GM21515 (cell line): Measurements from ENCODE around the gene RASA1.
"Not testable (repeated sequence)": the region's sequence is repeated elsewhere in the genome, so short reads cannot be mapped to it uniquely, and the experiment has no call there.

Source experiments
- ATAC-seq: cut with Tn5 transposase; IDR thresholded peaks from one replicate; pipeline ENCODE4 v1.9.1; 2021; ENCODE audit not compliant: unreplicated experiment

Gene RASA1

DNA sequence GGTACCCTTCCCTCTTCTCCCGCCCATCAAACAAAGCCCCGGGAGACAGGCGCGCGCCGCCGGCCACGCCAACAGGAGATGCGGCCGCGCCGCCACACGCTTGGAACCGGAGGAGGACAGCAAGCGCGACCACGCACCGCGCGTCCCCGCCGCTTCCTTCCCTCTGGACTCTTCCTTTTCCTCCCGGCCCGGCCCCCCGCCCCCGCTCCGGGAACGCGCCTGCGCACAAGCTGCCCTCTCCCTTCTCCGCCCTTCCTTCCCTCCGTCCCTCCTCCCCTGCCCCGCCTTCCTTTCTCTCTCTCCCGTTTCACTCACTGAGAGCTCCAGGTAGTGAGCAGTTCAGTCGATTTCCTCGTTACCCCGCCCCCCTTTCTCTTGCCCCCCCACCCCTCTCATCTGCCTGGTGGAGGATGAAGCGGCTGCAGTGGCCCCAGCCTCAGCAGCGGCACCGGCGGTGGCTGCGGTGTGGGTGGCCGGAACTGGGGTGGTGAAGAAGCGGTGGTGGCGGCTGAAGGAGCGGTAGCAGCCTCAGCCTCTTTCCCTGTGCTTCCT lies at the start of gene RASA1:
RASA1 (plus strand) TSS at position 310 of the 552 bp plus-strand sequence. CDS start 569 bp downstream, outside the sequence.
- peak; percentile 52 for ATAC-seq

DNA sequence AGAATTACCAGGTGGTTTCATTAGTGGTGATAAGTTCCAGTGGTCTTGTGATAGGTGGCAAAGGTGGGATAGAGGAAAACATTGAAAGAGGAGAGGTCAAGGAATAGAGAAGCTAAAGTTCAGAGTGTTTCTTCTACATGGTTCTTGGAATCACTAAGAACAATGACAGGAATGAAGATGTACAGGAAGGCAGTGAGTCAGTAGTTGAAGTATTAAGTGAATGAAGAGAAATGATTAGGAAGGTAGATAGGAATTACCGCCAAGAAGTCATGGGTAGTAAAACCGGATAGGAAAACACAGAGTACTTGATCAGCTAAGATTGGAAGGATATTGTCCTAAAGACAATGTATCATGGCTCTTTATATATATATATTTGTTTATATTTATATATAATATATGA lies 37.9 kb upstream of the RASA1 start:
- ATAC-seq: no peak

DNA sequence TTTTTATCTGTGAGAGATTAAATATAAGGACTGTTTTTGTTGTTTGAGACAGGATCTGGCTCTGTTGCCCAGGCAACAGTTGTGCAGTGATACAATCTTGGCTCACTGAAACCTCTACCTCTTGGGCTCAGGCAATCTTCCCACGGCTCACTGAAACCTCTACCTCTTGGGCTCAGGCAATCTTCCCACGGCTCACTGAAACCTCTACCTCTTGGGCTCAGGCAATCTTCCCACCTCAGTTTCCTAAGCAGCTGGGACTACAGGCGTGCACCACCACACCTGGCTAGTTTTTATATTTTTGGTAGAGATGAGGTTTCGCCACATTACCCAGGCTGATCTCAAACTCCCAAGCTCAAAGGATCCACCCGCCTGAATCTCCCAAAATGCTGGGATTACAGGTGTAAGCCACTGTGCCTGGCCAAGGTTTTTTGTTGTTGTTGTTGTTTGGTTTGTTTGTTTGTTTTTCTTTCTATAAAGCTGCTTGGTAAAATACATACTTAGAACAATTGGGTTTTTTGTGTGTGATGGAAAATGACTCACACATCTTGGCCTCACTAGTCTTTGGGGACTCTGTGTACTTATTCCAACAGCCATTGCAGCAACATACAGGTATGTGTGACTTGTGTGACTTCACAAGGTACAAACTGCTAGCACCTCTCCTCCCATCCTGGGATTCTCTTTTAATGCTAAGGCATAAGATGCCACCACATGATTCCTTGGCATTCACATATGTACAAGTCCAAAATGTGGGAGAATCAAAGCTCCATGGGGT lies 36.5 kb upstream of the RASA1 start:
- ATAC-seq: peak; percentile 97

DNA sequence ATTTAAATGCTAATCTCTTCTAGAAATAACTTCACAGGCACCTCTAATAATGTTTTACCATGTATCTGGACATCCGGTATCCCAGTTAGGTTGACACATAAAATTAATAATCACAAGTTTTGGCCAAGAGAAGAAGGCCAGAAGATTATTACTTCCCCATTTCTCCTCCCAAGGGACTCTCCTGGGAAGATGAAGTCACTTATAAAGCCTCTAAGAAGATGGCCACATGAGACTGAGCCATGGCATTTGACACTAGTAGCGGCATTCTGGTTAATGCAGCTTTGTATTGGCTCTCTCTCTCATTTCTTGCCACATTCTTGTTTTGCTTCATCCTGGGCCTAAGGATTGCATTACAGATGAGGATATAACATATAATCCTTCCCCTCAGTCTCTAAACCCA lies 34.5 kb upstream of the RASA1 start:
- ATAC-seq: no peak

DNA sequence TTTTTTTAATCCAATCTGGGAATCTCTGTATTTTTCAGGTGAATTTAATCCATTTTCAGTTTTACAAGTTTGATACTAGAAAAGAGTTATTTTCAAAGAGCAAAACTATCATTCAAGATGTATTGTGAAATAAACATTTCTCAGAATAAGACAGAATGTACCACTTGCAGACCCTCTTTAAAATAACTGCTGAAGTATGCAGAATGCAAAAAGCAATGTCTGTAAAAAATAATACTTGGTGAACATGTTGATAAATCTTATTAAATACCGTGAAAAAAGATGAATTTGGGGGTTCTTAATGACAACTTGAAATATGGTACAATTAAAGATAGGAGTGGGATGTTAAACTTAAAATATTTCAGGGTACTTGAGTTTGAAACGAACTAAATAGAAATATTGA lies 26.1 kb upstream of the RASA1 start:
- no peak for ATAC-seq

DNA sequence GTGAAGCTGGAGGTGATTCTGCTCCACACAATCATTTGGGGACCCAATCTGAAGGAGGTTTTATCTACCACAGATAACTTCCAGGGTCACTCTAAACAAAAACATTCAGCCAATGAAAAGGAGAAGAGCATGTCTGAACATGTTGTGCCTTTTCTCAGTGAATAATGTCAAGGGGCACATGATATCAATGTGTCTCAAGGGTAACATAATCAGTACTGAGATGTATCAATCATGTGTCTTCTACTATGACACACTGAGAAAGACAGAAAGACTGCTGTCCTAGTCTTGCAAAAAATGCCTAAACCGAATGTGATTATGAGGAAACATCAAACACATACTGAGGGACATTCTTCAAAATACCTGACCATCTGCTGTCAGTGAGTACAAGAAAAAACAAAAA lies 25.4 kb upstream of the RASA1 start:
- no peak for ATAC-seq

DNA sequence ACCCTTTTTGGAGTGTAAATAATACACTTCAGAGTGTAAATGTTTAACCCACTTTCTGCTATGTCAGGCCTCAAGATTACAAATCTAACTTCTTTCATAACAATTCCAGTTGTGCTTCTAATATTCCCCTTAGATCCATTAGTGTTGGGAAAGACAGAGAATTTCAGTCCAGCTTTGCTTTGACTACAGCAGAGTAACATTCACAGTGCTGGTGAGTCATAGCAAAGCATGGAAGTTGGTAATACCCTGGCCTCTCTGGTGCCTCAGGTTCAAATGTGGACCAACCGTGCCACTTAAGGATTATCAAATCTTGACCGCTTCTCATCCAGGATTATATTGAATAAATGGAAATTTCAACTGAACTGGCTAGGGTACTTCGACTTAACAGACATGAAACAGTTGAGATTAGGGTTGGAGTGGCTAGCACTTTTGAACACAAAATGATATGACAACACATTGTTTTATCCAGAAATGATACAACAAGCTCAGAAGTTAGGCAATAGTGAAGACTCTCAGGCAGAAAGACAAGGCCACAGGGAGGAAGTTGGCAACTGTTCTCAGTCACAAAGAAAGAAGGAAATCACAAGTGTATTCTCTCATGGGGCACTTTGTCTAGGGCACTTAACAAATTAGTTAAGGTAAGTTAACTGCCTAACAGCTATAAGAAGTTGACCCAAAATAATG lies 24.4 kb upstream of the RASA1 start:
- ATAC-seq: no peak

DNA sequence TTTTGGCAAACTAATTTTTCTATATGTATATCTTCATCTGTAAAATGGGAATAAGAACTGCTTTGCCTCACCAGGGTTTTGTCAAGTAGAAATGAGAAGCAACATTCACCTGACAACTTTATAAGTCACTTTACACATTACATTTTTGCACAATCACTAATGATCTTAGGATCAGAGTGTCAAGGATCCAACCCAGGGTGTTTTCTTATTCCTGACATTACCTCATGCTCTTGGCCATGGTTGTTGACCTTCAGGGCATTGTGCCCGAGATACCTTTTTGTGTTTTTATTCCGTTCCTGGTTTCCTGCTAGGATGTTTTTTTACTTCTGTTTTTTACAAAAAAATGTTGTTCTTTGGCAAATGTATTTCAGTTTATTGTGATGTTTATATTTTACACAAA lies 22.2 kb upstream of the RASA1 start:
- no peak for ATAC-seq

DNA sequence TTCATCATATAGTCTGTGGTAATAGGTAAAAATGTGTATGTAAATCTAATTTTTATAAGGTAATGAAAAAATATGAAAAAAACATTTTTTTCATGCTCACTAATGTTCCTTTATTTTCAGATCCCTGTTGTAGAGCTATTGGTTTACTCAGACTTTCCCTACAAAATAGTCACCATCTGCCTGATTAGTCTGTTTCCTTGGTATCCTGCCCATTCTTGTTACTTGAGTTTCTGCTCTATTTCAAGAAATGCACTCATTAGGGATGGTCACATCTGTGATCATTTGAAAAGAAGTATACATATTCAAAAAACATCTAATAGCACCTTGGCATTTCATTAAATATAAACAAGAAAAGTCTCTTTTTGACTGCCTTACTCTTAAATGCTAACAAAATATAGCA lies 21.6 kb upstream of the RASA1 start:
- ATAC-seq: no peak

DNA sequence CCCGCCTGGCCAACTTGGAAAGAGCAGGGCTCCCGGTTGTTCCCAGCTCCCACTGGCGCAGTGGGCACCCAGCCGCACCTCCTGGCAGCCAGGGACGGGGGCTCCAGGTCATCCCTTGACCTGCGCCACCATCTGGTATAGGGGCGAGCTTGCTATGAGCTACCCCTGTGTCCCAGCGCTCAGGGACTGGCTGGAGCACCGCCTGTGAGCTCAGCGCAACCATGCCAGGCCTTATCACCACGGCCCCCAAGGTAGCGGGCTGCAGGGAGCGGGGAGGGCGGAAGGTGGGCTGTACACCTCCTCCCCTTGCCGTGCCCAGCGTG lies 15.4 kb upstream of the RASA1 start:
- no peak for ATAC-seq

DNA sequence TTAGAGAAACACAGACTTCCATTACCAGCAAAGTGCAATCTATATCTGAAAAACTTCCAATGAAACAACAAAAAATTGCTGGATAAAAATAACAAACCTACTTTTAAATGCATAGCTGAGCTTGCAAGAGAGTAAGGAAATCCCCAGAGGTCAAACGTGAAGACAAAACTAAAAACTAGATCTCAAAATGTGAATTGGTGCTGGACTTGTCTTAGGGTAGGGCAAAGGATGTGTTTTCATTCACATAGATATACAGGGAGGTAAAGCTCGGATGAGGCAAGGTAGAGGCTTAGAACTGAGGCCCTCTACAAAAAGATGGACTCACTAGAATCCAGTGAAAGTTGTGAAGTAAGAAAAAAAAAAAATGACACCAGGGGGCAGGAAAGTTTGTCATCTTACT lies 13.6 kb upstream of the RASA1 start:
- ATAC-seq: no peak

DNA sequence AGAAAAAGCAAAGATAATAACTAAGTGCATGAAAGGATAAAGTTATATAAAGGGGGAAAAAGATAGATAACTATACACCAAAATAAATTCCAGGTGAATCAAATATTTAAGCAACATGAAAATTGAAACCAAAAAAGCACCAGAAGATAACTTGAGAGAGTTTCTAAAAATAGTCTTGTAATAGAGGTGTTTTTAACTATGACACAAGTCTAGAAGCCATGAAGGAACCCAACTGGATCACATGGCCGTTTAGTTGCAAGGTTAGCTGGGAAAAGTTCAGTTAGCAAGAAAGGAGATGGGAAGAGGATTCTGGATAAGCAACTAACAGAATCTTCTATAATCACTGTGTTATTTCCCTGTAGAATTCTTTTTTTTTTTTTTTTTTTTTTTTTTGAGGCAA lies 9.2 kb upstream of the RASA1 start:
- ATAC-seq: no peak

DNA sequence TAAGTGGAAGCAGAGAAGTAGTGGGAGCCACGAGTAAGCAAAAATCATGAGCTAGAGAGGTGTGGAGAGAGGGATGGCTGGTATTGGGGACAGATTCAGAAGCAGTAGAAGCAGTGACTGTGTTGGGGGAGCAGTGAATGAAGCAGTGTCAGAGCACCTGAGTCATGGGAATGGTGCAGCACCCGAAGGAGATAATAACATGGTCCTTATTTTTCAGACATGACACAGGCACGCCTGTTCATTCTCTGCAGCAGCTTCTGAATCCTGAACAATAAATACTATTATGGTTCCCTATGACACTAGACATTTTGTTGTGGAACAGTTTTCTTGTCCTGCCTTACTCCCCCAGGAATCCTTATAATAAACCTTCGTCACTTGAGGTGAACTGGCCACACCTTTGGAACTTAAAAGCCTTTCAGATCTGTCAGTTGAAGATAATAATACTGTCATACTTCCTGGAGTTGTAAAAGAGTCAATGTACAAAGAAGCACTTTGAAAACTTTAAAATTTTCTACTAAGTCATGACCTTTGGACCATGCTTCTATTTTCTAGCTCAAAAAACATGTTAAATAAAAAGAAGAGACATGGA lies 7.0 kb upstream of the RASA1 start:
- ATAC-seq: no peak

DNA sequence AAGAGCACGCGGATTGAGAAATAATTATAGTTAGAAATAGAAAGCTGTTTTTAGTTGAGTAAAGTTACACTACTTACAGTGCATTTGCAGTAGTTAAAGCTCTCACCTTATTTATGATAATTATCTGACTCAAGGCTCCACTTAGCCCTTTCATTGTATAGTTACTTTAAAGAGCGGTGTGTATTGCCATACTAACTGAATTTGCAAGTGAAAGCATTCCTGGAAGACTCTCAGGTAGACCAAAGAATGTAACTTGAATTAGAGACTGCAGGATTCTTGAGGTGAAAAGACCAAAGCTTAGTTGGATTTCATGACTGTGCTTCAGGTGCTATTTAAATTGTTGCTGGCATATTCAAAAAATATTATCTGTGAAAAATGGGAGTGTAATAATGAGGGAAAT lies 4.2 kb upstream of the RASA1 start:
- no peak for ATAC-seq

DNA sequence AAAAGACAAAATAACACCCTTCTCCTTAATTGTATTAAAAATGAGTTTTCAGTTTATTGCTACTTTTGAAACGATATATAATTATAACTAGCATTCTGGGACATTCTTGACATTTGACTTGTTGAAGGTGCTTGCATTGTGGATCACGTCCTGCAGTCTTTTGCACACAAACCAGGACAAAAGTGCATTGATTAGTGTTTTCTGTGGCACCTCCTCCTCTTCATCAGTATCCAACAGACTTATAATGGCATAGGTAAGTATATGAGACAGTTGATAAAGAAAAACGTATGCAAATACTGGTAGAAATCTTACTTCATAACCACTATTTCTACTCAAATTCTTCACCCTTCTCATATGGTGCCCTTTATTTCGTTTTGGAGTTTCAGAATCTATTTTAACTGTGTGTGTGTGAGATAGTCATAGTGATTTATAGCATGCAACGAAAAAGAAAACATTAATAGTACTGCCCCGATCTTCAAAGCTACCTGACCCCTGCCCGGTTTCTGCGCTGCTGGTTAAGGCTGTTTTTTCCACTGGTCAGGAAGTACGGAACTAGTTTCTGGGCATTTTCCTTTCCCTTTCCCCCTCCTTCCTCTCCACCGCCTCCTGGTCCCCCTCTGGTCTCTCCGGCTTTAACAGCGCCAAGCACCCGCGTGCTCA lies 639 bp upstream of the RASA1 start:
- peak; percentile 15 for ATAC-seq

DNA sequence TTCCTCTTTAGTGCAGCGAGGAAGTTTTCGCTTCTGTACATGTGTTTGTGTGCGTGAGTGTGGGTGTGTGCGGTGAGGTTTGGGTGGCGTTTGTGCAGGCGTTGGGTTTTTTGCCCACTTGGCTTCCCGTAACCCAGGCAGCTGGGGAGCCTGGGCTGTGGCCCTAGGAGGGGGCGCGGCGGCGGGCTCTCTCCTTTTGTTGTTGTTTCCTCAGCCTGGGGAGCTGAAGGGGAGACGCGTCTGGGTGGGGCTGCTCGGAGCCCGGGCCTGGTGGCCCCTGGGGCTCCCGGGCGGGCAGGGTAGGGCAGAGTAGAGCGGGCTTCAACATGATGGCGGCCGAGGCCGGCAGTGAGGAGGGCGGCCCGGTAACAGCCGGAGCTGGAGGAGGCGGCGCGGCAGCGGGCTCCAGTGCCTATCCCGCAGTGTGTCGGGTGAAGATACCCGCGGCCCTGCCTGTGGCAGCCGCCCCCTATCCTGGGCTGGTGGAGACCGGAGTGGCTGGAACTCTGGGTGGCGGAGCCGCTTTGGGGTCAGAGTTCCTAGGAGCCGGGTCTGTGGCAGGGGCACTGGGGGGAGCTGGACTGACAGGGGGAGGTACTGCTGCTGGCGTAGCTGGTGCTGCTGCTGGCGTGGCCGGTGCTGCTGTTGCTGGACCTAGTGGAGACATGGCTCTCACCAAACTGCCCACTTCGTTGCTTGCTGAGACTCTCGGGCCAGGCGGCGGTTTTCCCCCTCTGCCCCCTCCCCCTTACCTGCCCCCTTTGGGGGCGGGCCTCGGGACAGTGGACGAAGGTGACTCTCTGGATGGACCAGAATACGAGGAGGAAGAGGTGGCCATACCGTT lies 665 bp downstream of the RASA1 start:
- ATAC-seq: peak; percentile 58

DNA sequence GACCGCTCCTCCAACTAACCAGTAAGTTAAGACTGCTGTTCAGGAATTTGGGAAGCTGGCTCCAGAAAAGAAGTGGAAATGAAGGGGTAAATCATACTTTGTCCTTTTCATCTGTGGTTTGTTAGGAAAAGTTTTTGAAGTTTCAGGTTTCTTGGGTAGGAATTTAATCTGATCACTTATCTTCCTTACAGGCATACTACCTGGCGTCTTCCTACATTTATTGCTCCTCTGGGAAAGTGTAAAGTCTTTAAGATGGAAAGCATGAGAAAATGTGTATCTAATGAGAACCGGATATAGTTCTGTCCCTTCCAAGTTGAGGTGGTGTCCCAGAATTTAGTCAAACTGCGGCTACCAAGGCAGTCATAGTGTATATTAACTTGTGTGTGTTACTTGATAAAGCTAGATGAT lies 1.3 kb downstream of the RASA1 start:
- ATAC-seq: no peak

DNA sequence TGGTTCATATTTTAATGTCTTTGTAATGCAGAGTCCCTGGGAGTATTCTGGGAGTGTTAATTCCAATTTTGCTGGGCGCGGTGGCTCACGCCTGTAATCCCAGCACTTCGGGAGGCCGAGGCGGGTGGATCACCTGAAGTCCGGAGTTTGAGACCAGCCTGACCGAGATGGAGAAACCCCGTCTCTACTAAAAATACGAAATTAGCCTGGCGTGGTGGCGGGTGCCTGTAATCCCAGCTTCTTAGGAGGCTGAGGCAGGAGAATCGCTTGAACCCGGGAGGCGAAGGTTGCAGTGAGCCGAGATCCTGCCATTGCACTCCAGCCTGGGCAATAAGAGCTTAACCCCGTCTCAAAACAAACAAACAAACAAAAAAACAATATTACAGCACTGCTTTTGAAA lies 3.2 kb downstream of the RASA1 start:
- not testable (repeated sequence) for ATAC-seq

DNA sequence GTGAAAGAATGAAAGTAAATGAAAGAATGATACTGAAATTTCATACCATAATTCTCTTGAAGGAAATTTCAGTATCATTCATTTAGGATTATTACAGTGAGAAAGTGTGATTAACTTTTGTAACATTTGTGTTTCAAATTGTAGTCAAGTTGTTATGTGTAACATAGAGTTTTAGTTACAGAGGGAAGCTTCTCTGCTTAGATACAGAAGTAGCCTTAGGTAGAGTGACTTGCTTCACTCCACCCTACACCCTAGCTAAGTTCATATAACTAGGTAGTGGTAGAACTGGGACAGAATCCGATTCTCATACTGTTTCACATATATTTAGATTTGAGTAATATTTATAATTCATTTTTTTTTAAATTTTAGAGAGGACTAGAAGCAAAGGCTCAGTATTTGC lies 9.0 kb downstream of the RASA1 start:
- no peak for ATAC-seq

DNA sequence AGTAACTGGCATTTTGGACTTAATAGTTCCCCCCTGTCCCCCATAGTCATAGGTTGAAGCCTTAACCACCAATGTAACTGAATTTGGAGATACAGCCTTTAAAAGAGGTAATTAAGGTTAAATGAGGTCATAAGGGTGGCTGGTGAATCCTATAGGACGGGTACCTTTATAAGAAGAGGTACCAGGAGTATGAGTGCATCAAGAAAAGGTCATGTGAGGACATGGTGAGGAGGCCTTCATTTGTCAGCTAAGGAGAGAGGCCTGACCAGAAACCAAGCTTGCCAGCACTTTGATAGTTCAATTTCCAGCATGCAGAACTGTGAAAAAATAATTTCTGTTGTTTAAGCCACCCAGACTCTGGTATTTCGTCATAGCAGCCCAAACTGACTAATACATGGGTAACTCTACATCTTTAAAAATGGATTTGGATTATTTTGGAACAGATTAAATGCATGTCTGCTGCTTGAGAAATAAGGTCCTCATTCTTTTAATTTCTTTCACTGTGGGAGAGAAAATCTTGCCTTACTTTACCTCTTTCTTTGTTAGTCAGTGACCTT lies 9.7 kb downstream of the RASA1 start:
- ATAC-seq: no peak
